SU-DHL-6 (cell line): ENCODE results near the gene MAP2K5.

Experiments
- H2AFZ ChIP-seq: fragments of 200-600 bp; sonication (generic); 2 replicates; pipeline ENCODE4 v1.6.1; 2014; ENCODE audit warnings: low read depth, mild to moderate bottlenecking, moderate library complexity, mixed read lengths, antibody characterized with exemption, low read length; ENCODE audit not compliant: severe bottlenecking
- H3F3A ChIP-seq: fragments of 200-600 bp; shearing (Covaris generic); 2 replicates; pipeline ENCODE4 v1.6.0; 2016; ENCODE audit warnings: antibody characterized with exemption, mild to moderate bottlenecking; ENCODE audit not compliant: insufficient read depth
- H3K27ac ChIP-seq: fragments of 200-600 bp; sonication (generic); 2 replicates; pipeline ENCODE4 v1.5.1; 2016; ENCODE audit warnings: low read depth, mild to moderate bottlenecking, low read length, moderate library complexity, mixed read lengths
- H3K27me3 ChIP-seq: fragments of 200-600 bp; sonication (generic), shearing (Covaris generic); 2 replicates; pipeline ENCODE4 v1.6.0; 2014; ENCODE audit warnings: mild to moderate bottlenecking, low read length
- H3K36me3 ChIP-seq: fragments of 200-600 bp; sonication (generic); 2 replicates; pipeline ENCODE4 v1.6.1; 2014; ENCODE audit warnings: mild to moderate bottlenecking, low read length, mixed read lengths
- H3K4me2 ChIP-seq: fragments of 300-600, 200-600 bp; shearing (Covaris generic), sonication (generic); 2 replicates; pipeline ENCODE4 v1.6.0; 2014; ENCODE audit warnings: low read length, low read depth, mild to moderate bottlenecking; ENCODE audit not compliant: poor library complexity, severe bottlenecking
- H3K4me3 ChIP-seq: fragments of 200-600 bp; sonication (generic); 2 replicates; pipeline ENCODE4 v1.5.1; 2014; ENCODE audit warnings: antibody characterized with exemption, low read length, mild to moderate bottlenecking, mixed read lengths; ENCODE audit not compliant: insufficient read depth, poor library complexity, severe bottlenecking
- H3K79me2 ChIP-seq: fragments of 200-600 bp; sonication (generic); 2 replicates; pipeline ENCODE4 v1.6.1; 2014; ENCODE audit warnings: mild to moderate bottlenecking, low read length, moderate library complexity; ENCODE audit not compliant: insufficient read depth
- H3K9ac ChIP-seq: fragments of 200-600 bp; sonication (generic); 2 replicates; pipeline ENCODE4 v1.7.0; 2014; ENCODE audit warnings: mild to moderate bottlenecking, low read length
- H3K9me2 ChIP-seq: fragments of 200-600 bp; sonication (generic); replicated peaks from 2 replicates; pipeline ENCODE4 v1.6.1; 2014; ENCODE audit warnings: low read length; ENCODE audit not compliant: insufficient read depth
- H3K9me3 ChIP-seq: fragments of 200-600 bp; sonication (generic); 2 replicates; pipeline ENCODE4 v1.6.1; 2014; ENCODE audit warnings: low read length, mixed read lengths; ENCODE audit not compliant: insufficient read depth
- H4K20me1 ChIP-seq: fragments of 200-600 bp; sonication (generic); 2 replicates; pipeline ENCODE4 v1.6.1; 2014; ENCODE audit warnings: low read depth, mild to moderate bottlenecking, antibody characterized with exemption, low read length, moderate library complexity, mixed read lengths
- CTCF ChIP-seq: fragments of 200-600 bp; sonication (generic); IDR thresholded peaks from one replicate; pipeline ENCODE4 v1.5.1; 2017; ENCODE audit warnings: antibody characterized with exemption, mild to moderate bottlenecking, low read length, moderate library complexity; ENCODE audit not compliant: insufficient read depth, poor library complexity, severe bottlenecking
- EZH2phosphoT487 ChIP-seq: fragments of 200-600 bp; sonication (generic), shearing (Covaris generic); conservative IDR thresholded peaks from 2 replicates; pipeline ENCODE4 v1.6.1; 2018; ENCODE audit warnings: mild to moderate bottlenecking, antibody characterized with exemption, low read length, moderate library complexity, mixed read lengths

The MAP2K5 gene

GRCh38 chr15:67560320-67560719 is 17.8 kb downstream of the MAP2K5 start:
- Histone ChIP-seq H3K4me2 (no peak overlapping the region), H4K20me1 (no peaks in the 10 kb centered on the region), H2AFZ (no peak overlapping the region), H3K36me3 (peaks cover 7% of the 10 kb centered on the region; the same call in 1 of the 2 replicates), H3K27ac (no peak overlapping the region), H3K79me2 (no peaks in the 10 kb centered on the region), H3K9me2 (no peaks in the 10 kb centered on the region), H3K9ac (no peak overlapping the region), H3F3A (no peaks in the 10 kb centered on the region), H3K4me3 (no peak overlapping the region), H3K27me3 (no peaks in the 10 kb centered on the region), H3K9me3 (no peaks in the 10 kb centered on the region; the same call in 1 of the 2 replicates)
- no peak for TF ChIP-seq EZH2phosphoT487
- no peak for TF ChIP-seq CTCF

- Histone ChIP-seq H3F3A (no peaks in the 10 kb centered on the region), H3K79me2 (no peaks in the 10 kb centered on the region), H3K27me3 (no peaks in the 10 kb centered on the region)
Observed at GRCh38 chr15:67563092-67563491, 20.6 kb downstream of the MAP2K5 start.

GRCh38 chr15:67564021-67564967 is 21.8 kb downstream of the MAP2K5 start:
- no peaks in the 10 kb centered on the region for H3K27me3 ChIP-seq
- no peaks in the 10 kb centered on the region for H3K9me2 ChIP-seq
- H3K9ac ChIP-seq, result no peak overlapping the region
- no peaks in the 10 kb centered on the region for H3K36me3 ChIP-seq
- H3K4me2 ChIP-seq, result no peak overlapping the region
- H3K27ac ChIP-seq, result no peak overlapping the region
- no peak overlapping the region for H2AFZ ChIP-seq
- H4K20me1 ChIP-seq, result no peaks in the 10 kb centered on the region
- TF ChIP-seq EZH2phosphoT487 (no peak), CTCF (no peak)
- no peaks in the 10 kb centered on the region for H3K9me3 ChIP-seq
- H3K79me2 ChIP-seq, result no peaks in the 10 kb centered on the region
- no peaks in the 10 kb centered on the region for H3F3A ChIP-seq
- H3K4me3 ChIP-seq, result no peak overlapping the region

More at GRCh38 chr15:67563092-67563491, 20.6 kb downstream of the MAP2K5 start:
- Histone ChIP-seq H3K36me3 (no peaks in the 10 kb centered on the region), H3K9me3 (no peaks in the 10 kb centered on the region; the same call in 1 of the 2 replicates), H3K4me3 (no peak overlapping the region), H3K27ac (no peak overlapping the region), H2AFZ (no peak overlapping the region), H3K9ac (no peak overlapping the region), H4K20me1 (no peaks in the 10 kb centered on the region), H3K9me2 (no peaks in the 10 kb centered on the region), H3K4me2 (no peak overlapping the region)
- TF ChIP-seq CTCF (no peak), EZH2phosphoT487 (no peak)
